Measurements from ENCODE around the gene PLAU. TPM values are rescaled to one million over a fixed set of nuclear protein-coding genes. Genes with fewer than 3 reads are reported as not detected.

Gene PLAU
- total and polyA plus RNA-seq, 10 of the 15 experiments (the other 5 are each of a cell fraction or from before 2014, with no cell fraction given), result 2.5 to 20.9 (median 11.5) TPM

DNA sequence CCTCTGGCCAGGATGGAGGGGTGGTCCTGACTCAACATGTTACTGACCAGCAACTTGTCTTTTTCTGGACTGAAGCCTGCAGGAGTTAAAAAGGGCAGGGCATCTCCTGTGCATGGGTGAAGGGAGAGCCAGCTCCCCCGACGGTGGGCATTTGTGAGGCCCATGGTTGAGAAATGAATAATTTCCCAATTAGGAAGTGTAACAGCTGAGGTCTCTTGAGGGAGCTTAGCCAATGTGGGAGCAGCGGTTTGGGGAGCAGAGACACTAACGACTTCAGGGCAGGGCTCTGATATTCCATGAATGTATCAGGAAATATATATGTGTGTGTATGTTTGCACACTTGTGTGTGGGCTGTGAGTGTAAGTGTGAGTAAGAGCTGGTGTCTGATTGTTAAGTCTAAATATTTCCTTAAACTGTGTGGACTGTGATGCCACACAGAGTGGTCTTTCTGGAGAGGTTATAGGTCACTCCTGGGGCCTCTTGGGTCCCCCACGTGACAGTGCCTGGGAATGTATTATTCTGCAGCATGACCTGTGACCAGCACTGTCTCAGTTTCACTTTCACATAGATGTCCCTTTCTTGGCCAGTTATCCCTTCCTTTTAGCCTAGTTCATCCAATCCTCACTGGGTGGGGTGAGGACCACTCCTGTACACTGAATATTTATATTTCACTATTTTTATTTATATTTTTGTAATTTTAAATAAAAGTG lies 6.0 kb downstream of the PLAU start (continued):
- TF ChIP-seq, protein P1, sequence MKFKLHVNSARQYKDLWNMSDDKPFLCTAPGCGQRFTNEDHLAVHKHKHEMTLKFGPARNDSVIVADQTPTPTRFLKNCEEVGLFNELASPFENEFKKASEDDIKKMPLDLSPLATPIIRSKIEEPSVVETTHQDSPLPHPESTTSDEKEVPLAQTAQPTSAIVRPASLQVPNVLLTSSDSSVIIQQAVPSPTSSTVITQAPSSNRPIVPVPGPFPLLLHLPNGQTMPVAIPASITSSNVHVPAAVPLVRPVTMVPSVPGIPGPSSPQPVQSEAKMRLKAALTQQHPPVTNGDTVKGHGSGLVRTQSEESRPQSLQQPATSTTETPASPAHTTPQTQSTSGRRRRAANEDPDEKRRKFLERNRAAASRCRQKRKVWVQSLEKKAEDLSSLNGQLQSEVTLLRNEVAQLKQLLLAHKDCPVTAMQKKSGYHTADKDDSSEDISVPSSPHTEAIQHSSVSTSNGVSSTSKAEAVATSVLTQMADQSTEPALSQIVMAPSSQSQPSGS (IDR thresholded peaks at IDR 0.05; ENCODE audit: low read length), result no peak
- TF ChIP-seq POLR2A (IDR thresholded peaks at IDR 0.05; ENCODE audit: low read depth, low read length), result no peak
- TF ChIP-seq SMAD5 (IDR thresholded peaks at IDR 0.05; ENCODE audit: low read depth), result no peak
- no peak for TF ChIP-seq BCL11A (IDR thresholded peaks at IDR 0.05; ENCODE audit: low read depth, low read length)
- TF ChIP-seq, protein P2, sequence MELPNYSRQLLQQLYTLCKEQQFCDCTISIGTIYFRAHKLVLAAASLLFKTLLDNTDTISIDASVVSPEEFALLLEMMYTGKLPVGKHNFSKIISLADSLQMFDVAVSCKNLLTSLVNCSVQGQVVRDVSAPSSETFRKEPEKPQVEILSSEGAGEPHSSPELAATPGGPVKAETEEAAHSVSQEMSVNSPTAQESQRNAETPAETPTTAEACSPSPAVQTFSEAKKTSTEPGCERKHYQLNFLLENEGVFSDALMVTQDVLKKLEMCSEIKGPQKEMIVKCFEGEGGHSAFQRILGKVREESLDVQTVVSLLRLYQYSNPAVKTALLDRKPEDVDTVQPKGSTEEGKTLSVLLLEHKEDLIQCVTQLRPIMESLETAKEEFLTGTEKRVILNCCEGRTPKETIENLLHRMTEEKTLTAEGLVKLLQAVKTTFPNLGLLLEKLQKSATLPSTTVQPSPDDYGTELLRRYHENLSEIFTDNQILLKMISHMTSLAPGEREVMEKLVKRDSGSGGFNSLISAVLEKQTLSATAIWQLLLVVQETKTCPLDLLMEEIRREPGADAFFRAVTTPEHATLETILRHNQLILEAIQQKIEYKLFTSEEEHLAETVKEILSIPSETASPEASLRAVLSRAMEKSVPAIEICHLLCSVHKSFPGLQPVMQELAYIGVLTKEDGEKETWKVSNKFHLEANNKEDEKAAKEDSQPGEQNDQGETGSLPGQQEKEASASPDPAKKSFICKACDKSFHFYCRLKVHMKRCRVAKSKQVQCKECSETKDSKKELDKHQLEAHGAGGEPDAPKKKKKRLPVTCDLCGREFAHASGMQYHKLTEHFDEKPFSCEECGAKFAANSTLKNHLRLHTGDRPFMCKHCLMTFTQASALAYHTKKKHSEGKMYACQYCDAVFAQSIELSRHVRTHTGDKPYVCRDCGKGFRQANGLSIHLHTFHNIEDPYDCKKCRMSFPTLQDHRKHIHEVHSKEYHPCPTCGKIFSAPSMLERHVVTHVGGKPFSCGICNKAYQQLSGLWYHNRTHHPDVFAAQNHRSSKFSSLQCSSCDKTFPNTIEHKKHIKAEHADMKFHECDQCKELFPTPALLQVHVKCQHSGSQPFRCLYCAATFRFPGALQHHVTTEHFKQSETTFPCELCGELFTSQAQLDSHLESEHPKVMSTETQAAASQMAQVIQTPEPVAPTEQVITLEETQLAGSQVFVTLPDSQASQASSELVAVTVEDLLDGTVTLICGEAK (IDR thresholded peaks at IDR 0.05; ENCODE audit: borderline replicate concordance), result no peak
- TF ChIP-seq, protein P3, sequence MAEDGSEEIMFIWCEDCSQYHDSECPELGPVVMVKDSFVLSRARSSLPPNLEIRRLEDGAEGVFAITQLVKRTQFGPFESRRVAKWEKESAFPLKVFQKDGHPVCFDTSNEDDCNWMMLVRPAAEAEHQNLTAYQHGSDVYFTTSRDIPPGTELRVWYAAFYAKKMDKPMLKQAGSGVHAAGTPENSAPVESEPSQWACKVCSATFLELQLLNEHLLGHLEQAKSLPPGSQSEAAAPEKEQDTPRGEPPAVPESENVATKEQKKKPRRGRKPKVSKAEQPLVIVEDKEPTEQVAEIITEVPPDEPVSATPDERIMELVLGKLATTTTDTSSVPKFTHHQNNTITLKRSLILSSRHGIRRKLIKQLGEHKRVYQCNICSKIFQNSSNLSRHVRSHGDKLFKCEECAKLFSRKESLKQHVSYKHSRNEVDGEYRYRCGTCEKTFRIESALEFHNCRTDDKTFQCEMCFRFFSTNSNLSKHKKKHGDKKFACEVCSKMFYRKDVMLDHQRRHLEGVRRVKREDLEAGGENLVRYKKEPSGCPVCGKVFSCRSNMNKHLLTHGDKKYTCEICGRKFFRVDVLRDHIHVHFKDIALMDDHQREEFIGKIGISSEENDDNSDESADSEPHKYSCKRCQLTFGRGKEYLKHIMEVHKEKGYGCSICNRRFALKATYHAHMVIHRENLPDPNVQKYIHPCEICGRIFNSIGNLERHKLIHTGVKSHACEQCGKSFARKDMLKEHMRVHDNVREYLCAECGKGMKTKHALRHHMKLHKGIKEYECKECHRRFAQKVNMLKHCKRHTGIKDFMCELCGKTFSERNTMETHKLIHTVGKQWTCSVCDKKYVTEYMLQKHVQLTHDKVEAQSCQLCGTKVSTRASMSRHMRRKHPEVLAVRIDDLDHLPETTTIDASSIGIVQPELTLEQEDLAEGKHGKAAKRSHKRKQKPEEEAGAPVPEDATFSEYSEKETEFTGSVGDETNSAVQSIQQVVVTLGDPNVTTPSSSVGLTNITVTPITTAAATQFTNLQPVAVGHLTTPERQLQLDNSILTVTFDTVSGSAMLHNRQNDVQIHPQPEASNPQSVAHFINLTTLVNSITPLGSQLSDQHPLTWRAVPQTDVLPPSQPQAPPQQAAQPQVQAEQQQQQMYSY (CRISPR knock-in tag; IDR thresholded peaks at IDR 0.05), result no peak
- TF ChIP-seq YY1 (IDR thresholded peaks at IDR 0.05; ENCODE audit: low read depth, low read length), result no peak
- no peak for TF ChIP-seq ZNF207 (IDR thresholded peaks at IDR 0.05; ENCODE audit: borderline replicate concordance)
- TF ChIP-seq EZH2 (IDR thresholded peaks at IDR 0.05; ENCODE audit: borderline replicate concordance, control insufficient read depth, low read depth, low read length), result no peak
- no peak for TF ChIP-seq MTA3 (IDR thresholded peaks at IDR 0.05; ENCODE audit: borderline replicate concordance, low read length)
- no peak for TF ChIP-seq KLF5 (IDR thresholded peaks at IDR 0.05; ENCODE audit: partially characterized antibody)
- TF ChIP-seq HDGF (IDR thresholded peaks at IDR 0.05), result no peak
- no peak for TF ChIP-seq LARP7 (IDR thresholded peaks at IDR 0.05)
- TF ChIP-seq, protein P4, sequence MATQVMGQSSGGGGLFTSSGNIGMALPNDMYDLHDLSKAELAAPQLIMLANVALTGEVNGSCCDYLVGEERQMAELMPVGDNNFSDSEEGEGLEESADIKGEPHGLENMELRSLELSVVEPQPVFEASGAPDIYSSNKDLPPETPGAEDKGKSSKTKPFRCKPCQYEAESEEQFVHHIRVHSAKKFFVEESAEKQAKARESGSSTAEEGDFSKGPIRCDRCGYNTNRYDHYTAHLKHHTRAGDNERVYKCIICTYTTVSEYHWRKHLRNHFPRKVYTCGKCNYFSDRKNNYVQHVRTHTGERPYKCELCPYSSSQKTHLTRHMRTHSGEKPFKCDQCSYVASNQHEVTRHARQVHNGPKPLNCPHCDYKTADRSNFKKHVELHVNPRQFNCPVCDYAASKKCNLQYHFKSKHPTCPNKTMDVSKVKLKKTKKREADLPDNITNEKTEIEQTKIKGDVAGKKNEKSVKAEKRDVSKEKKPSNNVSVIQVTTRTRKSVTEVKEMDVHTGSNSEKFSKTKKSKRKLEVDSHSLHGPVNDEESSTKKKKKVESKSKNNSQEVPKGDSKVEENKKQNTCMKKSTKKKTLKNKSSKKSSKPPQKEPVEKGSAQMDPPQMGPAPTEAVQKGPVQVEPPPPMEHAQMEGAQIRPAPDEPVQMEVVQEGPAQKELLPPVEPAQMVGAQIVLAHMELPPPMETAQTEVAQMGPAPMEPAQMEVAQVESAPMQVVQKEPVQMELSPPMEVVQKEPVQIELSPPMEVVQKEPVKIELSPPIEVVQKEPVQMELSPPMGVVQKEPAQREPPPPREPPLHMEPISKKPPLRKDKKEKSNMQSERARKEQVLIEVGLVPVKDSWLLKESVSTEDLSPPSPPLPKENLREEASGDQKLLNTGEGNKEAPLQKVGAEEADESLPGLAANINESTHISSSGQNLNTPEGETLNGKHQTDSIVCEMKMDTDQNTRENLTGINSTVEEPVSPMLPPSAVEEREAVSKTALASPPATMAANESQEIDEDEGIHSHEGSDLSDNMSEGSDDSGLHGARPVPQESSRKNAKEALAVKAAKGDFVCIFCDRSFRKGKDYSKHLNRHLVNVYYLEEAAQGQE (IDR thresholded peaks at IDR 0.05; ENCODE audit: low read depth, low read length), result no peak
- TF ChIP-seq RFX5 (IDR thresholded peaks at IDR 0.05; ENCODE audit: low read depth, low read length), result no peak
- TF ChIP-seq SP1 (IDR thresholded peaks at IDR 0.05; ENCODE audit: low read depth, low read length), result no peak
- TF ChIP-seq NR2C1 (IDR thresholded peaks at IDR 0.05), result peak; percentile 85
- no peak for TF ChIP-seq TARDBP (IDR thresholded peaks at IDR 0.05; ENCODE audit: borderline replicate concordance)
- no peak for TF ChIP-seq RAD21 (IDR thresholded peaks at IDR 0.05; ENCODE audit: insufficient read depth, low read depth, low read length)

Data from GM12878 (cell line).